ENCODE data around the gene GRIN2A.

GRIN2A gene

GRCh38 chr16:9756434-9756833 is 425.8 kb downstream of the GRIN2A start:
- TF ChIP-seq, protein P1, sequence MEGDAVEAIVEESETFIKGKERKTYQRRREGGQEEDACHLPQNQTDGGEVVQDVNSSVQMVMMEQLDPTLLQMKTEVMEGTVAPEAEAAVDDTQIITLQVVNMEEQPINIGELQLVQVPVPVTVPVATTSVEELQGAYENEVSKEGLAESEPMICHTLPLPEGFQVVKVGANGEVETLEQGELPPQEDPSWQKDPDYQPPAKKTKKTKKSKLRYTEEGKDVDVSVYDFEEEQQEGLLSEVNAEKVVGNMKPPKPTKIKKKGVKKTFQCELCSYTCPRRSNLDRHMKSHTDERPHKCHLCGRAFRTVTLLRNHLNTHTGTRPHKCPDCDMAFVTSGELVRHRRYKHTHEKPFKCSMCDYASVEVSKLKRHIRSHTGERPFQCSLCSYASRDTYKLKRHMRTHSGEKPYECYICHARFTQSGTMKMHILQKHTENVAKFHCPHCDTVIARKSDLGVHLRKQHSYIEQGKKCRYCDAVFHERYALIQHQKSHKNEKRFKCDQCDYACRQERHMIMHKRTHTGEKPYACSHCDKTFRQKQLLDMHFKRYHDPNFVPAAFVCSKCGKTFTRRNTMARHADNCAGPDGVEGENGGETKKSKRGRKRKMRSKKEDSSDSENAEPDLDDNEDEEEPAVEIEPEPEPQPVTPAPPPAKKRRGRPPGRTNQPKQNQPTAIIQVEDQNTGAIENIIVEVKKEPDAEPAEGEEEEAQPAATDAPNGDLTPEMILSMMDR (IDR thresholded peaks at IDR 0.05; ENCODE audit: extremely low read depth, missing control alignments), result no peak
- DNase-seq (ENCODE audit: low spot score), result no peak

- DNase-seq (ENCODE audit: low spot score), result no peak
- TF ChIP-seq, protein P1 (IDR thresholded peaks at IDR 0.05; ENCODE audit: extremely low read depth, missing control alignments), result no peak
These were observed 427.1 kb downstream of the GRIN2A start for GRCh38 chr16:9755081-9755480.

GRCh38 chr16:9741776-9742175 is 440.5 kb downstream of the GRIN2A start:
- DNase-seq (ENCODE audit: low spot score), result no peak
- TF ChIP-seq, protein P1 (IDR thresholded peaks at IDR 0.05; ENCODE audit: extremely low read depth, missing control alignments), result no peak

GRCh38 chr16:9739301-9739700 is 442.9 kb downstream of the GRIN2A start:
- TF ChIP-seq, protein P1 (IDR thresholded peaks at IDR 0.05; ENCODE audit: extremely low read depth, missing control alignments), result no peak
- no peak for DNase-seq (ENCODE audit: low spot score)

DNA sequence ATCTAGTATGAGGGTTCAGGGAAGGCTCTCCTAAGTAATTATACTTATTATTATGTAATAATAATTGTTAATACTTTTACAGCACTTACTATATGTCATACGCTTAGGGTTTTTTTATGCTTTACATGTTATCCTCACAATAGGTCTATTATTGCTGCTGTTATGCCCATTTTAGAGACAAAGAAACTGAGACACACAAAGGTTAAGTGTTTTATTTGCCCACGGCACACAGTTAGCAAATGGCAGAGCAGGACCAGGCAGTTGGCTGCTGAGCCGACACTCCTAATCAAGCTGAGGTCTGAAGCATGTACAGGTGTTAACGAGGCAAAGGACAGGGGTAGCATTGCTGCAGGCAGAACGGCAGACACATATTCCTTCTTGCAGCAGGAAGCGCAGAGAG is 443.5 kb downstream of the GRIN2A start:
- no peak for DNase-seq (ENCODE audit: low spot score)
- TF ChIP-seq, protein P1 (IDR thresholded peaks at IDR 0.05; ENCODE audit: extremely low read depth, missing control alignments), result no peak

- no peak for DNase-seq (ENCODE audit: low spot score)
- TF ChIP-seq, protein P1 (IDR thresholded peaks at IDR 0.05; ENCODE audit: extremely low read depth, missing control alignments), result no peak
These were observed 445.7 kb downstream of the GRIN2A start for GRCh38 chr16:9736547-9736946.

GRCh38 chr16:9723136-9723535 is 459.1 kb downstream of the GRIN2A start:
- DNase-seq (ENCODE audit: low spot score), result no peak
- TF ChIP-seq, protein P1 (IDR thresholded peaks at IDR 0.05; ENCODE audit: extremely low read depth, missing control alignments), result no peak

Measured in GM20000 (cell line).